ENCODE measurements around the gene ZNF213. TPM values are rescaled to one million over a fixed set of nuclear protein-coding genes. Genes with fewer than 3 reads are reported as not detected.
A peak's percentile ranks its signal among the peaks of the same experiment; 100 is the strongest.

Gene ZNF213
- total and polyA plus RNA-seq, 3 experiments from 2014 or later = 3.8 to 10.5 (median 10.4) TPM

DNA sequence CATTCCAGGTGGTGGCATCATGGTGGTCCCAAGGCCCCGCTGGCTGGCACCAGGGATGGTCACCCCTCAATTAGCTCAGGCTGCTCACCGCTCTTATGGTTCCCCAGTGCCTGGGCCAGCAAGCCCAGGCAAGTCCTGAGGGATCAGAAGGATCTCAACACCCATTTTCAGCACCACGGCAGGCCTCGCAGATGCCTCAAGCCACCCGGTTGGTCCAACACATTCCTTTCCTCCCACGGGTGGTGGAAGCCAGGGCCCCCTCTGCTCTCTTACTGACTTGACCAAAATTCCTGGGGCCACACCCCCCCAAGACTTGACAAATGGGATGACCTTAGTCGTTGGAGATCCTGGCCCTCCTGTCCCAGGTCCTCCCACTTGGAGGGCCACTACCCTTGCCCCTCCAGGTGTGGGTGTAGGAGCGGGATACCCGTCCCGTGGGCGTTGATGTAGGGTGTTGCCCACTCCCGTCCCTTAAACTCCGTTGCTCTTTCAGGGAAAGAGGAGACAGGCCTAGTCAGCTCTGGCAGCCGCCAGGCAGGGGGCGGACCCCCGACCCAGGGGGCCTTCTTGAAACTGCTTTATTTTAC, 16.5 kb upstream of the ZNF213 start:
- H3K27me3 ChIP-seq (ENCODE audit: insufficient read depth, low read length, poor library complexity, severe bottlenecking) = no peaks in the 10 kb centered on the region
- POLR2A ChIA-PET = no interaction called here
- no peak overlapping the region for H3K27ac ChIP-seq (ENCODE audit: low read depth, low read length)
- H3K9me3 ChIP-seq (ENCODE audit: low read length) = no peaks in the 10 kb centered on the region
- Mint-ChIP-seq H3K9me3 (no peaks in the 10 kb centered on the region), H3K4me3 (no peak overlapping the region), H3K36me3 (peaks cover 0 to 5% (median 0%) of the 10 kb centered on the region in 3 donors), H3K27me3 (no peaks in the 10 kb centered on the region), H3K4me1 (peaks cover 2 to 5% (median 4%) of the 10 kb centered on the region in 3 donors), H3K27ac (no peak overlapping the region)
- DNase-seq = no peak
- no peaks in the 10 kb centered on the region for H3K36me3 ChIP-seq (ENCODE audit: insufficient read depth, low read length)
- H3K4me3 ChIP-seq (ENCODE audit: low read length) = no peak overlapping the region
- CTCF ChIA-PET = interaction anchor here (0.7 to 2.4 kb wide), 5 partner anchors 11 to 44 kb away, joined by 3 to 19 read pairs (median 5); no protein-coding TSS in a partner anchor
- peaks cover 2% of the 10 kb centered on the region for H3K4me1 ChIP-seq (ENCODE audit: insufficient read depth, low read length)

DNA sequence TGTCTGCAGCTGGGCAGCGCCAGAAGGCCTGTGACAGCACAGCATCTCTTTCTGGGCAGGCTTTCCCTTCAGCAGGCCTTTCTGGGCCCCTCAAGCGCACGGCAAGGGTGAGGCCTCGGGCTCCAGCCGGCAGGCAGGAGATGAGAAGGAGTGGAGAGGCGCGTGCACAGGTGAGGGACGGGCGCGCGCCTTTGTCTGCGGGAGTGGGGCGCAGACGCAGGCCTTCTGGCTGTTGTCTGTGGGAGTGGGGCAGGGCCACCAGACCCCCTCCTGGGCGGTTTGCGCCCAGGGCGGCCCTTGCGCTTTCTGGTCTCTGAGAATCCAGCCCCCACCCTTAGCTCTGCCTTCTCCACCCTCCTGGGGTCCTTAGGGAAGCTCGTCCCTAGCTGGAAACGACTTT, 16.0 kb upstream of the ZNF213 start:
- Histone ChIP-seq H3K27me3 (ENCODE audit: insufficient read depth, low read length, poor library complexity, severe bottlenecking) (no peaks in the 10 kb centered on the region), H3K27ac (ENCODE audit: low read depth, low read length) (no peak overlapping the region), H3K36me3 (ENCODE audit: insufficient read depth, low read length) (no peaks in the 10 kb centered on the region), H3K4me3 (ENCODE audit: low read length) (no peak overlapping the region), H3K4me1 (ENCODE audit: insufficient read depth, low read length) (peaks cover 7% of the 10 kb centered on the region), H3K9me3 (ENCODE audit: low read length) (no peaks in the 10 kb centered on the region)
- ChIA-PET CTCF (interaction anchor here (1.3 to 2.4 kb wide), 3 partner anchors 11 to 44 kb away, joined by 3 to 13 read pairs (median 4); no protein-coding TSS in a partner anchor), POLR2A (interaction anchor here (1.6 kb wide), 1 partner anchor 90 kb away, joined by 3 read pairs; no protein-coding TSS in a partner anchor)
- DNase-seq = no peak
- H3K4me3 Mint-ChIP-seq = no peak overlapping the region
- H3K27ac Mint-ChIP-seq = no peak overlapping the region
- peaks cover 0 to 3% (median 0%) of the 10 kb centered on the region in 3 donors for H3K36me3 Mint-ChIP-seq
- H3K4me1 Mint-ChIP-seq = peaks cover 7 to 11% (median 10%) of the 10 kb centered on the region in 3 donors
- H3K9me3 Mint-ChIP-seq = no peaks in the 10 kb centered on the region
- no peaks in the 10 kb centered on the region for H3K27me3 Mint-ChIP-seq

GRCh38 chr16:3119286-3119685, 15.5 kb upstream of the ZNF213 start:
- Mint-ChIP-seq H3K9me3 (no peaks in the 10 kb centered on the region), H3K27me3 (no peaks in the 10 kb centered on the region), H3K4me1 (peaks cover 7 to 14% (median 10%) of the 10 kb centered on the region in 3 donors), H3K36me3 (peaks cover 0 to 3% (median 1%) of the 10 kb centered on the region in 3 donors), H3K27ac (no peak overlapping the region), H3K4me3 (no peak overlapping the region)
- no peaks in the 10 kb centered on the region for H3K36me3 ChIP-seq (ENCODE audit: insufficient read depth, low read length)
- no peak for DNase-seq
- no peak overlapping the region for H3K4me3 ChIP-seq (ENCODE audit: low read length)
- H3K9me3 ChIP-seq (ENCODE audit: low read length) = no peaks in the 10 kb centered on the region
- ChIA-PET POLR2A (interaction anchor here (1.6 kb wide), 1 partner anchor 90 kb away, joined by 3 read pairs; no protein-coding TSS in a partner anchor), CTCF (interaction anchor here (1.1 to 2.4 kb wide), 4 partner anchors 10 to 87 kb away, joined by 3 to 13 read pairs (median 4); no protein-coding TSS in a partner anchor)
- H3K4me1 ChIP-seq (ENCODE audit: insufficient read depth, low read length) = peaks cover 8% of the 10 kb centered on the region
- H3K27ac ChIP-seq (ENCODE audit: low read depth, low read length) = no peak overlapping the region
- H3K27me3 ChIP-seq (ENCODE audit: insufficient read depth, low read length, poor library complexity, severe bottlenecking) = no peaks in the 10 kb centered on the region

- Mint-ChIP-seq H3K27ac (no peak overlapping the region), H3K4me3 (no peak overlapping the region), H3K36me3 (peaks cover 0 to 6% (median under 1%) of the 10 kb centered on the region in 3 donors), H3K4me1 (peaks cover 11 to 20% (median 14%) of the 10 kb centered on the region in 3 donors), H3K9me3 (no peaks in the 10 kb centered on the region), H3K27me3 (no peaks in the 10 kb centered on the region)
- CTCF ChIA-PET = interaction anchor here (0.7 to 2.4 kb wide), 6 partner anchors 10 to 147 kb away, joined by 3 to 13 read pairs (median 4); no protein-coding TSS in a partner anchor
- Histone ChIP-seq H3K27ac (ENCODE audit: low read depth, low read length) (no peak overlapping the region), H3K27me3 (ENCODE audit: insufficient read depth, low read length, poor library complexity, severe bottlenecking) (no peaks in the 10 kb centered on the region), H3K4me1 (ENCODE audit: insufficient read depth, low read length) (peaks cover 8% of the 10 kb centered on the region), H3K36me3 (ENCODE audit: insufficient read depth, low read length) (no peaks in the 10 kb centered on the region), H3K4me3 (ENCODE audit: low read length) (no peak overlapping the region), H3K9me3 (ENCODE audit: low read length) (no peaks in the 10 kb centered on the region)
- POLR2A ChIA-PET = interaction anchor here (1.6 kb wide), 1 partner anchor 91 kb away, joined by 3 read pairs; no protein-coding TSS in a partner anchor
- DNase-seq = no peak
Observed at GRCh38 chr16:3119701-3120408, 15.0 kb upstream of the ZNF213 start.

DNA sequence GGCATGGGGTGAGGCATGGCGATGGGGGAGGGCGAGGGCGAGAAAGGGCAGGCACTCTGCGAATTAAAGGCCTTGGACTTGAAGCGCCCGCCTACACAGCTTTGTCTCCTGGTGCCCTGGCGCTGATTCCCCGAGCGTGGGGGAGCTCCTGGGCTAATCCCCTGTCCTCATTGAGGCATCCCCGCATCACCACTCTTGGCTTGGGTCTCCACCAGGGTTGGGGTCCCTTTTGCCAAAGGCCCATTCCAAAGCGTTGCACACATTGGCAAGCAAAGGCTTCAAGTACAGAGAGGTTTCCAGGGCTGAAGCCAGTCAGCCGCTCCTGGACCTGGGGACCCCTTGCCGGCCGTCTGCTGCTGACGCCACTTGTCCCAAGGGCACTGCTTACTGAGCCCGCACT, 14.4 kb upstream of the ZNF213 start:
- H3K27me3 Mint-ChIP-seq = no peaks in the 10 kb centered on the region
- ChIA-PET CTCF (interaction anchor here (0.7 to 2.4 kb wide), 5 partner anchors 9 to 146 kb away, joined by 3 to 13 read pairs (median 4); no protein-coding TSS in a partner anchor), POLR2A (interaction anchor here (0.5 to 1.6 kb wide), 2 partner anchors 12 to 92 kb away, joined by 3 read pairs; no protein-coding TSS in a partner anchor)
- Histone ChIP-seq H3K4me1 (ENCODE audit: insufficient read depth, low read length) (peaks cover 11% of the 10 kb centered on the region), H3K27me3 (ENCODE audit: insufficient read depth, low read length, poor library complexity, severe bottlenecking) (no peaks in the 10 kb centered on the region), H3K4me3 (ENCODE audit: low read length) (no peak overlapping the region), H3K36me3 (ENCODE audit: insufficient read depth, low read length) (no peaks in the 10 kb centered on the region), H3K27ac (ENCODE audit: low read depth, low read length) (no peak overlapping the region), H3K9me3 (ENCODE audit: low read length) (no peaks in the 10 kb centered on the region)
- peaks cover 14 to 24% (median 17%) of the 10 kb centered on the region in 3 donors for H3K4me1 Mint-ChIP-seq
- no peaks in the 10 kb centered on the region for H3K9me3 Mint-ChIP-seq
- DNase-seq = no peak
- peaks cover 0 to 6% (median 0%) of the 10 kb centered on the region in 3 donors for H3K36me3 Mint-ChIP-seq
- H3K27ac Mint-ChIP-seq = no peak overlapping the region
- H3K4me3 Mint-ChIP-seq = no peak overlapping the region

GRCh38 chr16:3121851-3122467, 12.9 kb upstream of the ZNF213 start:
- no peak for DNase-seq
- Histone ChIP-seq H3K36me3 (ENCODE audit: insufficient read depth, low read length) (no peaks in the 10 kb centered on the region), H3K27me3 (ENCODE audit: insufficient read depth, low read length, poor library complexity, severe bottlenecking) (no peaks in the 10 kb centered on the region), H3K4me3 (ENCODE audit: low read length) (no peak overlapping the region), H3K4me1 (ENCODE audit: insufficient read depth, low read length) (peaks cover 12% of the 10 kb centered on the region), H3K27ac (ENCODE audit: low read depth, low read length) (no peak overlapping the region), H3K9me3 (ENCODE audit: low read length) (no peaks in the 10 kb centered on the region)
- no peaks in the 10 kb centered on the region for H3K9me3 Mint-ChIP-seq
- peaks cover 20 to 36% (median 25%) of the 10 kb centered on the region in 3 donors for H3K4me1 Mint-ChIP-seq
- peak overlapping the region in 1 of 7 donors; percentile 58 for H3K4me3 Mint-ChIP-seq
- H3K27me3 Mint-ChIP-seq = no peaks in the 10 kb centered on the region
- CTCF ChIA-PET = interaction anchor here (0.8 to 2.1 kb wide), 6 partner anchors 24 to 90 kb away, joined by 3 to 6 read pairs (median 3); no protein-coding TSS in a partner anchor
- H3K27ac Mint-ChIP-seq = no peak overlapping the region
- POLR2A ChIA-PET = interaction anchor here (0.6 kb wide), 2 partner anchors 12 to 18 kb away, joined by 3 to 4 read pairs; no protein-coding TSS in a partner anchor
- H3K36me3 Mint-ChIP-seq = peaks cover 0 to 8% (median 2%) of the 10 kb centered on the region in 3 donors

DNA sequence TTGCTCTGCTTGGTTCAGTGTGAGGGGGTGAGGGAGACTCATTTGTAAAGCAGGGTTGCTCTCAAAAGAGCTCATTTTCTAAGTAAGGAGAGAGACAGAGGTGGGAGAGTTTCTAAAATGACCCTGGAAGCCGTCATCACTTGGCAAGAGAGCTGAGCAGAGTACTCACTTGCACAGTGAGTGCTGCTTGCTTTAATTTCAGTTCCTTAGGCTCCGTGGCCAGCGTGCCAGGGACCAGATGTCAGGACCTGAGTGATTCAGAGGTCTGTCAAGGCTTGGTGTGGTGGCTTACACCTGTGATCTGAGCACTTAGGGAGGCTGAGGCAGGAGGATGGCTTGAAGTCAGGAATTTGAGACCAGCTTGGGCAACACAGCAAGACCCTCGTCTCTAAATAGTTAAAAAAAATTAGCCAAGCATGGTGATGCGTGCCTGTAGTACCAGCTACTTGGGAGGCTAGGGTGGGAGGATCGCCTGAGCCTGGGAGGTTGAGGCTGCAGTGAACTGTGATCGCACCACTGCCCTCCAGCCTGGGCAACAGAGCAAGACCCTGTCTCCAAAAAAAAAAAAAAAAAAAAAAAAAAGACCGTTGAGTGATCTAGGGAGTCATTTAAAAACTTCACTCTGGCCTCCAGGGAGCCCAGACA, 11.8 kb upstream of the ZNF213 start:
- Mint-ChIP-seq H3K4me1 (peaks cover 27 to 47% (median 33%) of the 10 kb centered on the region in 3 donors), H3K4me3 (peak overlapping the region; percentile 95 to 99 (median 97)), H3K36me3 (peaks cover 0 to 10% (median 2%) of the 10 kb centered on the region in 3 donors), H3K27me3 (no peaks in the 10 kb centered on the region), H3K9me3 (no peaks in the 10 kb centered on the region), H3K27ac (peak overlapping the region in 6 of 8 donors; percentile 60 to 97 (median 90))
- no peak overlapping the region for H3K4me3 ChIP-seq (ENCODE audit: low read length)
- DNase-seq = no peak
- ChIA-PET POLR2A (interaction anchor here (0.6 to 1.1 kb wide), 3 partner anchors 12 to 57 kb away, joined by 3 read pairs; partner anchors contain the start of gene ZNF213), CTCF (interaction anchor here (0.9 to 2.1 kb wide), 6 partner anchors 17 to 91 kb away, joined by 3 to 6 read pairs (median 4); no protein-coding TSS in a partner anchor)
- no peak overlapping the region for H3K27ac ChIP-seq (ENCODE audit: low read depth, low read length)
- H3K27me3 ChIP-seq (ENCODE audit: insufficient read depth, low read length, poor library complexity, severe bottlenecking) = no peaks in the 10 kb centered on the region
- peaks cover 16% of the 10 kb centered on the region for H3K4me1 ChIP-seq (ENCODE audit: insufficient read depth, low read length)
- H3K36me3 ChIP-seq (ENCODE audit: insufficient read depth, low read length) = no peaks in the 10 kb centered on the region
- H3K9me3 ChIP-seq (ENCODE audit: low read length) = no peaks in the 10 kb centered on the region

Data from CD8-positive, alpha-beta memory T cell (primary cell).